ENCODE data around the gene CRADD.

CRADD gene

DNA sequence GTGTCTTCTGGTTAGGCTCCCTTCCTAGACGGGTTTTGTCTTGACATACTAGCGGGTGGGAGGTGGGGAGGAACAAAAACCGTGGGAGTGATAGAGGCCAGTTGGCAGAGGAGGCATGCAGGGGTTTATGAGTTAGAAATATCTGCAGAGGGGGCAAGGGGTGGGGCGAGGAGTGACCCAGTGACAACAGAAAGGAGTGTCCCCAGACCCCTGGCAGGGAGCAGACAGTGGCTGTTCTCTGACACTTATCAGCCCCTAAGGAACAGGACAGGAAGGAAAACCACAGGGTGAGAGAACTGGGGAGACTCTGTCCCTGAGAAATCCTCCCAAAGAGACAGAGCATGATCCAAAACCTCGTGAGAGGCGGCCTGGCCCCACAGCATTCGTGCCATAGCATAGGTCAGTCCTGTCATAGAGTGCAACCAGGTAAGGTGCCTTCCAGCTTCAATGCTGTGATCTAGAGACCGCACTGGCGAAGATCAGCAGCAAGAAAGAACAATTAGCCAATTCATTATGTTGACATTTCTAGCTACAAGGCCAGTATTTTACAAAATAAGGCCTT lies 141.4 kb downstream of the CRADD start:
- TF ChIP-seq, protein P1, sequence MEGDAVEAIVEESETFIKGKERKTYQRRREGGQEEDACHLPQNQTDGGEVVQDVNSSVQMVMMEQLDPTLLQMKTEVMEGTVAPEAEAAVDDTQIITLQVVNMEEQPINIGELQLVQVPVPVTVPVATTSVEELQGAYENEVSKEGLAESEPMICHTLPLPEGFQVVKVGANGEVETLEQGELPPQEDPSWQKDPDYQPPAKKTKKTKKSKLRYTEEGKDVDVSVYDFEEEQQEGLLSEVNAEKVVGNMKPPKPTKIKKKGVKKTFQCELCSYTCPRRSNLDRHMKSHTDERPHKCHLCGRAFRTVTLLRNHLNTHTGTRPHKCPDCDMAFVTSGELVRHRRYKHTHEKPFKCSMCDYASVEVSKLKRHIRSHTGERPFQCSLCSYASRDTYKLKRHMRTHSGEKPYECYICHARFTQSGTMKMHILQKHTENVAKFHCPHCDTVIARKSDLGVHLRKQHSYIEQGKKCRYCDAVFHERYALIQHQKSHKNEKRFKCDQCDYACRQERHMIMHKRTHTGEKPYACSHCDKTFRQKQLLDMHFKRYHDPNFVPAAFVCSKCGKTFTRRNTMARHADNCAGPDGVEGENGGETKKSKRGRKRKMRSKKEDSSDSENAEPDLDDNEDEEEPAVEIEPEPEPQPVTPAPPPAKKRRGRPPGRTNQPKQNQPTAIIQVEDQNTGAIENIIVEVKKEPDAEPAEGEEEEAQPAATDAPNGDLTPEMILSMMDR (IDR thresholded peaks at IDR 0.05; ENCODE audit: borderline replicate concordance, extremely low read depth, low read length, poor library complexity, severe bottlenecking), result no peak
- no peak for TF ChIP-seq EZH2 (IDR thresholded peaks at IDR 0.05; ENCODE audit: borderline replicate concordance, low read depth, low read length, severe bottlenecking)
- Histone ChIP-seq H3K9ac (ENCODE audit: low read depth, low read length) (no peak overlapping the region), H3K4me2 (ENCODE audit: insufficient read depth, low read length) (no peak overlapping the region), H3K4me1 (ENCODE audit: insufficient read depth, low read length) (peaks cover 18% of the 10 kb centered on the region), H3K9me3 (ENCODE audit: insufficient read depth, low read length, severe bottlenecking) (no peaks in the 10 kb centered on the region), H3K79me2 (ENCODE audit: insufficient read depth, low read length) (no peaks in the 10 kb centered on the region), H2AFZ (ENCODE audit: low read depth, low read length) (no peak overlapping the region), H3K27me3 (ENCODE audit: insufficient read depth, low read length, poor library complexity) (no peaks in the 10 kb centered on the region), H3K27ac (ENCODE audit: low read length) (peak overlapping the region; percentile 24; the same call in 1 of the 2 replicates), H3K4me3 (ENCODE audit: low read depth in 1 of 2, low read length in 2 of 2) (no peak overlapping the region), H4K20me1 (ENCODE audit: insufficient read depth, low read length) (no peaks in the 10 kb centered on the region), H3K36me3 (ENCODE audit: insufficient read depth, low read length) (no peaks in the 10 kb centered on the region)
- ATAC-seq (ENCODE audit: insufficient read depth, low read depth) (0 out of 3 replicates have a peak, but pooled peaks have one; percentile 31), DNase-seq (no peak)

DNA sequence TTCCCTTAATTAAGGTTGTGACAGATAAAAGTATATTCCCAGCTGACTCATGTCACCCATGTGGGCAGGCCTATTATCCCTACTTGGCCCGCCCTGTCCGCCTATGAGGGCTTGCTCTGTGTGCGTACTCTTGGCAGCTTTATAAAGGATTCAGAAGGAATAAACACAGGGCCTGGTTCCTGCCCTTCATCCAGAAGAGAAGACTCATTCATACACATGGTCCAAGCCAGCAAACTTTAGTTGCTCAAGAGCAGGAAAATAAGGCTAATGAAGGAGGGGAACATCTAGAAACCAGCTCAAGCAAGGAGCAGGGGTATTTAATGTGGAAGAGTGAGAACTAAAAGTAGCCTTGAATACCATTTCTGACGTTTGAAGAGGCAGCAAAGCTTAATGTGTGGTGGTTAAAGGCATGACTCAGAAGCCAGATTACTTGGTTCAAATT lies 141.9 kb downstream of the CRADD start:
- no peak for DNase-seq
- Histone ChIP-seq H3K4me2 (ENCODE audit: insufficient read depth, low read length) (no peak overlapping the region), H3K79me2 (ENCODE audit: insufficient read depth, low read length) (no peaks in the 10 kb centered on the region), H4K20me1 (ENCODE audit: insufficient read depth, low read length) (no peaks in the 10 kb centered on the region), H2AFZ (ENCODE audit: low read depth, low read length) (no peak overlapping the region), H3K36me3 (ENCODE audit: insufficient read depth, low read length) (no peaks in the 10 kb centered on the region), H3K27me3 (ENCODE audit: insufficient read depth, low read length, poor library complexity) (no peaks in the 10 kb centered on the region), H3K4me3 (ENCODE audit: low read depth in 1 of 2, low read length in 2 of 2) (no peak overlapping the region), H3K9me3 (ENCODE audit: insufficient read depth, low read length, severe bottlenecking) (no peaks in the 10 kb centered on the region), H3K9ac (ENCODE audit: low read depth, low read length) (no peak overlapping the region), H3K27ac (ENCODE audit: low read length) (0 out of 2 replicates have a peak overlapping the region, but pooled peaks have one; percentile 5), H3K4me1 (ENCODE audit: insufficient read depth, low read length) (peaks cover 20% of the 10 kb centered on the region)
- TF ChIP-seq EZH2 (IDR thresholded peaks at IDR 0.05; ENCODE audit: borderline replicate concordance, low read depth, low read length, severe bottlenecking), result no peak
- TF ChIP-seq, protein P1 (IDR thresholded peaks at IDR 0.05; ENCODE audit: borderline replicate concordance, extremely low read depth, low read length, poor library complexity, severe bottlenecking), result no peak
- no peak for ATAC-seq (ENCODE audit: insufficient read depth, low read depth)

DNA sequence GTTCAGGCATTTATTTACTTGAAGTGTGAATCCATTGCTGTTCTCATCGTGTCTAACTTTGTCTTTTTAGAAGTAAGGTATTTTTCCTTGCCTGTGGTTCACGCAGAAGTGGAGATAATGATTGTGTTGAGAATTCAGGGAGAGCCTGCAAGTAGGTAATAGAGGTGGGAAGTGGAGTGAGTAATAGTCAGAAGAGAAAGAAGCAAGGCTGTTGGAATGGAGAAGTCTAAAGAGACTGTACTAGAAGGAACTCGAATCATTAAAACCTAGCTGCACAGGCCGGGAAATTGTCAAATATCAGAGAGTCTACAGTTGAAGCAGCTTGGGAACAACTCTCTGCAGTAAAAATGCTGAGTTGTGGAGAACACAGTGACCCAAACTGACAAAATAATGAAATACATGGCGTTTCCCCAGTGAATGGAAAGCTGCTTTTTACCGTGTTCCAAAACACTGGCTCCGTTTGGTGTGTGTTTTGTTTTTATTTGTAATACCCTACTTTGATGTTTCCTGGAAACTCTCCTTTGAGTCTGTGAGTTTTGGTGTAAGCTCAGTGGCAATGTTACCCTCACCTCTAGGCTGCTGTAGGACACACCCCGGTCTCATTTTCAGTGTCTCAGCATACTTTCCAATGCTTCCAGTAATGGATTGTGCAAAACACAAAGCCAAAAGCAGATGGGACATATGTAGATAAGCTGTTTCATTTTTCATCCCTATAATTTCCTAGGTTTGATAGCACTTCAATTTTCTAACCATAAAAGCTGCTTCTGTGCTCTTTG lies 146.6 kb downstream of the CRADD start:
- no peak for DNase-seq
- TF ChIP-seq EZH2 (IDR thresholded peaks at IDR 0.05; ENCODE audit: borderline replicate concordance, low read depth, low read length, severe bottlenecking), result no peak
- TF ChIP-seq, protein P1 (IDR thresholded peaks at IDR 0.05; ENCODE audit: borderline replicate concordance, extremely low read depth, low read length, poor library complexity, severe bottlenecking), result no peak
- Histone ChIP-seq H3K9me3 (ENCODE audit: insufficient read depth, low read length, severe bottlenecking) (no peaks in the 10 kb centered on the region), H3K4me1 (ENCODE audit: insufficient read depth, low read length) (peaks cover 4% of the 10 kb centered on the region), H2AFZ (ENCODE audit: low read depth, low read length) (no peak overlapping the region), H3K4me2 (ENCODE audit: insufficient read depth, low read length) (no peak overlapping the region), H4K20me1 (ENCODE audit: insufficient read depth, low read length) (no peaks in the 10 kb centered on the region), H3K27me3 (ENCODE audit: insufficient read depth, low read length, poor library complexity) (no peaks in the 10 kb centered on the region), H3K4me3 (ENCODE audit: low read depth in 1 of 2, low read length in 2 of 2) (no peak overlapping the region), H3K9ac (ENCODE audit: low read depth, low read length) (no peak overlapping the region), H3K36me3 (ENCODE audit: insufficient read depth, low read length) (no peaks in the 10 kb centered on the region), H3K79me2 (ENCODE audit: insufficient read depth, low read length) (no peaks in the 10 kb centered on the region), H3K27ac (ENCODE audit: low read length) (no peak overlapping the region)
- ATAC-seq (ENCODE audit: insufficient read depth, low read depth), result no peak

Measured in DND-41 (cell line).